ENCODE measurements around the gene MOB3A.
A peak's percentile ranks its signal among the peaks of the same experiment; 100 is the strongest.

MOB3A gene

GRCh38 chr19:2021453-2022140 is 74.5 kb downstream of the MOB3A start:
- peak; percentile 91 for DNase-seq
